ENCODE data around the gene GOLGA8Q.
"Not testable (repeated sequence)": the region's sequence is repeated elsewhere in the genome, so short reads cannot be mapped to it uniquely, and the experiment has no call there.

Gene GOLGA8Q

GRCh38 chr15:30551750-30552149, at the start of gene GOLGA8Q:
Gene GOLGA8Q (plus strand): TSS chr15:30552050. CDS start chr15:30552078, 28 bp downstream.
- H3K4me3 ChIP-seq (ENCODE audit: low read depth, low read length) = not testable (repeated sequence)

- not testable (repeated sequence) for H3K4me3 ChIP-seq (ENCODE audit: low read depth, low read length)
Observed at GRCh38 chr15:30502904-30503781, 48.7 kb upstream of the GOLGA8Q start.

- H3K4me3 ChIP-seq (ENCODE audit: low read depth, low read length) = not testable (repeated sequence)
Observed at GRCh38 chr15:30504162-30504843, 47.5 kb upstream of the GOLGA8Q start.

- not testable (repeated sequence) for H3K4me3 ChIP-seq (ENCODE audit: low read depth, low read length)
Observed at GRCh38 chr15:30514545-30514944, 37.3 kb upstream of the GOLGA8Q start.

GRCh38 chr15:30523453-30524243, 28.2 kb upstream of the GOLGA8Q start:
- not testable (repeated sequence) for H3K4me3 ChIP-seq (ENCODE audit: low read depth, low read length)

GRCh38 chr15:30525912-30526311, 25.9 kb upstream of the GOLGA8Q start:
- H3K4me3 ChIP-seq (ENCODE audit: low read depth, low read length) = not testable (repeated sequence)

GRCh38 chr15:30529049-30529448, 22.8 kb upstream of the GOLGA8Q start:
- not testable (repeated sequence) for H3K4me3 ChIP-seq (ENCODE audit: low read depth, low read length)

GRCh38 chr15:30566949-30567348, 15.1 kb downstream of the GOLGA8Q start:
- not testable (repeated sequence) for H3K4me3 ChIP-seq (ENCODE audit: low read depth, low read length)

- not testable (repeated sequence) for H3K4me3 ChIP-seq (ENCODE audit: low read depth, low read length)
Observed at GRCh38 chr15:30573012-30573491, 21.2 kb downstream of the GOLGA8Q start.

- not testable (repeated sequence) for H3K4me3 ChIP-seq (ENCODE audit: low read depth, low read length)
Observed at GRCh38 chr15:30579394-30579970, 27.6 kb downstream of the GOLGA8Q start.

GRCh38 chr15:30580716-30581115, 28.9 kb downstream of the GOLGA8Q start:
- not testable (repeated sequence) for H3K4me3 ChIP-seq (ENCODE audit: low read depth, low read length)

- H3K4me3 ChIP-seq (ENCODE audit: low read depth, low read length) = not testable (repeated sequence)
Observed at GRCh38 chr15:30598953-30599352, 47.1 kb downstream of the GOLGA8Q start.

GRCh38 chr15:30603796-30604195, 51.9 kb downstream of the GOLGA8Q start, which contains the start of gene GOLGA8H:
Gene GOLGA8H (plus strand): TSS chr15:30604028. CDS start chr15:30604126, 98 bp downstream.
- H3K4me3 ChIP-seq (ENCODE audit: low read depth, low read length) = not testable (repeated sequence)
